GM12878 (cell line): ENCODE measurements around the gene SLC12A6. TPM values are rescaled to one million over a fixed set of nuclear protein-coding genes. Genes with fewer than 3 reads are reported as not detected.

Experiments
- ATAC-seq: fragments of 200-7000 bp; cut with Tn5 transposase; 3 replicates; pipeline ENCODE4 v1.9.1; 2020; ENCODE audit warnings: mild to moderate bottlenecking, moderate library complexity
- BruUV-seq: library from RNA; stranded (reverse); fragments of 400-500 nt; replicated peaks from 2 replicates; lab custom pipeline; 2021; lab: Mats Ljungman, UMichigan
- CTCF ChIA-PET: fragments of 300-600 bp; sonication (Branson Sonifier 250); formaldehyde crosslinking; extraction: SDS; loops from one replicate; lab custom pipeline; 2021; ENCODE audit warnings: inconsistent platforms; lab: Yijun Ruan, JAX
- POLR2A ChIA-PET: fragments of 350-600 bp; formaldehyde crosslinking; extraction: SDS; loops from one replicate; lab custom pipeline; 2021; ENCODE audit warnings: inconsistent platforms; lab: Charles Lee
- RAD21 ChIA-PET: fragments of 300-600 bp; sonication (Branson Sonifier 250); formaldehyde crosslinking; loops from one replicate; lab custom pipeline; 2023; ENCODE audit warnings: antibody characterized with exemption; ENCODE audit not compliant: unreplicated experiment; lab: Charles Lee
- SMC1A ChIA-PET: fragments of 300-600 bp; sonication (Branson Sonifier 250); formaldehyde crosslinking; loops from one replicate; lab custom pipeline; 2023; ENCODE audit not compliant: unreplicated experiment, uncharacterized antibody; lab: Charles Lee
- DNase-seq: peaks from one replicate; pipeline ENCODE4 v3.0.0-alpha.2; 2011; ENCODE audit warnings: low read depth, low spot score
- FAIRE-seq: peaks from 3 replicates; lab custom pipeline; 2011; peaks lifted over from hg19 to GRCh38; lab: Jason Lieb, UNC
- H2AFZ ChIP-seq: 2 replicates; pipeline ENCODE4 v1.6.0; 2011; ENCODE audit warnings: low read depth, low read length, control low read depth; ENCODE audit not compliant: control insufficient read depth
- H3K27ac ChIP-seq: 2 replicates; pipeline ENCODE4 v1.5.1; 2011; ENCODE audit warnings: control low read depth; ENCODE audit not compliant: control insufficient read depth, insufficient read depth
- H3K27me3 ChIP-seq, 2 experiments: replicated peaks in 1 of 2; 2 replicates each; pipeline versions ENCODE4 v1.6.0 to v1.6.1; 2011; ENCODE audit warnings: low read length in 1 of 2; ENCODE audit not compliant: control insufficient read depth in 2 of 2, insufficient read depth in 2 of 2
- H3K36me3 ChIP-seq, 2 experiments: 2 replicates each; pipeline ENCODE4 v1.5.1; 2011; ENCODE audit warnings: low read length in 1 of 2; ENCODE audit not compliant: control insufficient read depth in 2 of 2, insufficient read depth in 2 of 2
- H3K4me1 ChIP-seq: 2 replicates; pipeline ENCODE4 v1.6.1; 2011; ENCODE audit warnings: mild to moderate bottlenecking, low read length, moderate library complexity, mixed read lengths; ENCODE audit not compliant: control insufficient read depth, insufficient read depth
- H3K4me2 ChIP-seq: 2 replicates; pipeline ENCODE4 v1.6.0; 2011; ENCODE audit warnings: control low read depth; ENCODE audit not compliant: control insufficient read depth, insufficient read depth
- H3K4me3 ChIP-seq: fragments of 200-600 bp; sonication (generic); 2 replicates; pipeline ENCODE4 v1.5.1; 2016
- H3K79me2 ChIP-seq: 2 replicates; pipeline ENCODE4 v1.6.0; 2011; ENCODE audit warnings: low read length; ENCODE audit not compliant: control insufficient read depth, insufficient read depth
- H3K9ac ChIP-seq: 2 replicates; pipeline ENCODE4 v1.8.0; 2011; ENCODE audit warnings: low read length, control low read depth, mixed read lengths; ENCODE audit not compliant: control insufficient read depth, insufficient read depth
- H3K9me3 ChIP-seq: replicated peaks from 3 replicates; pipeline ENCODE4 v1.5.1; 2011; ENCODE audit warnings: mild to moderate bottlenecking, low read length; ENCODE audit not compliant: control insufficient read depth, insufficient read depth
- H4K20me1 ChIP-seq: 2 replicates; pipeline ENCODE4 v1.6.0; 2011; ENCODE audit not compliant: control insufficient read depth, insufficient read depth
- KLF5 ChIP-seq: fragments of 450-650 bp; IDR thresholded peaks from 2 replicates; pipeline ENCODE4 v1.6.1; 2014; ENCODE audit warnings: mild to moderate bottlenecking; ENCODE audit not compliant: partially characterized antibody
- RBBP5 ChIP-seq: fragments of 200-600 bp; sonication (generic); conservative IDR thresholded peaks from 2 replicates; pipeline ENCODE4 v1.6.1; 2016
- SUZ12 ChIP-seq: fragments of 200-600 bp; sonication (generic); IDR thresholded peaks from one replicate; pipeline ENCODE4 v1.6.1; 2018; ENCODE audit warnings: antibody characterized with exemption, mild to moderate bottlenecking; ENCODE audit not compliant: unreplicated experiment
- ZNF24 ChIP-seq: fragments of 450-650 bp; IDR thresholded peaks from 2 replicates; pipeline ENCODE4 v1.6.1; 2017; ENCODE audit warnings: antibody characterized with exemption, mild to moderate bottlenecking
- WGBS: methylation state at CpG from one replicate; pipeline ENCODE4 v1.1.6; 2016; ENCODE audit warnings: low lambda C conversion rate; ENCODE audit not compliant: insufficient replicate concordance, insufficient coverage; ENCODE audit errors: missing lambda C conversion rate; 5-methylcytosine and 5-hydroxymethylcytosine counted together
- in situ Hi-C: fragments of 300-500 bp; cut with MboI; formaldehyde crosslinking; loops from 9 replicates; pipeline ENCODE4 v1.14.3; 2018; ENCODE audit warnings: mixed read lengths
- intact Hi-C: fragments of 100-400 bp; cut with micrococcal nuclease; formaldehyde crosslinking; loops from one replicate; pipeline ENCODE4 v1.14.2; 2022; ENCODE audit not compliant: unreplicated experiment
- polyA plus RNA-seq, 11 experiments: library from polyadenylated mRNA; depleted of rRNA in 4 of 11; unstranded in 6 of 11; stranded (reverse) in 5 of 11; fragments of >200 nt; fragmentation: Nextera tagmentation in 4 of 11; fragmentation: Illumina TruSeq in 1 of 11; extraction: Ambion mirVana in 4 of 11; extraction: Trizol in 1 of 11; gene quantifications; 1 replicate in 1 of 11; 2 replicates in 10 of 11; pipeline versions ENCODE4 v1.2.1 to v1.2.3, GENCODE V29; 2011 to 2016; ENCODE audit warnings: inconsistent platforms in 2 of 11, missing spikeins in 2 of 11, low read depth in 1 of 11
- total RNA-seq, 4 experiments: library from RNA; depleted of rRNA in 3 of 4; stranded (reverse); fragments of >200 nt in 3 of 4; fragmentation: Illumina TruSeq in 1 of 4; extraction: Trizol in 1 of 4; gene quantifications; 2 replicates each; pipeline versions ENCODE4 v1.2.1 to v1.2.3, GENCODE V29; 2013 to 2021
- TF ChIP-seq, protein P1 (sequence below): fragments of 450-650 bp; IDR thresholded peaks from 2 replicates; pipeline ENCODE4 v1.6.1; 2018; ENCODE audit warnings: mild to moderate bottlenecking, low read depth, moderate library complexity; ENCODE audit not compliant: partially characterized antibody

Gene SLC12A6
- total and polyA plus RNA-seq, 10 of the 15 experiments (the other 5 are each of a cell fraction or from before 2014, with no cell fraction given) = 4.7 to 94.4 (median 34.2) TPM

DNA sequence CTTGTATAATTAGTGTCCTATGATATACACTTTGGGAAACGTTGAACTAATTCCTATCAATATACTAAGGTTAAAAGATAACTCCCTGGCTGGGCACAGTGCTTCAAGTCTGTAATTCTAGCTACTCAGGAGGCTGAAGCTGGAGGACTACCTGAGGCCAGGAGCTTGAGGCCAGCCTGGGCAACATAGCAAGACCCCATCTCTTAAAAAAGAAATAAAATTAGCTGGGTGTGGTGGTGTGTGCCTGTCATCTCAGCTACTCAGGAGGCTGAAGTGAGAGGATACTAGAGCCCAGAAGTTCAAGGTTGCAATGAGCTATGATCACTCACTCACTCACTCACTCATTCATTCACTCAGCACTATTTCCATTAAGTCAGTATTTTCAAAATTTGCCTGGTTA lies 55.2 kb downstream of the SLC12A6 start:
- ATAC-seq (no peak), FAIRE-seq (no peak), DNase-seq (no peak)
- Histone ChIP-seq H3K79me2 (peaks cover 27% of the 10 kb centered on the region), H3K4me3 (no peak overlapping the region), H3K27ac (no peak overlapping the region), H3K4me2 (no peak overlapping the region), H4K20me1 (no peaks in the 10 kb centered on the region), H3K4me1 (no peaks in the 10 kb centered on the region), H3K9ac (no peak overlapping the region), H3K36me3 (peaks cover 0 to 4% of the 10 kb centered on the region in 2 experiments; a peak in 1 of 4 replicates), H3K27me3 (no peaks in the 10 kb centered on the region), H2AFZ (no peak overlapping the region), H3K9me3 (no peaks in the 10 kb centered on the region; the same call in 2 of the 3 replicates)
- RAD21 ChIA-PET = no interaction called here
- intact Hi-C loops = no loop called here
- CTCF ChIA-PET = interaction anchor here (0.9 to 1.3 kb wide), 2 partner anchors 24 to 56 kb away, joined by 3 read pairs; no protein-coding TSS in a partner anchor
- BruUV-seq = no TSS peak
- in situ Hi-C loops = no loop called here
- SMC1A ChIA-PET = interaction anchor here (0.7 to 1.7 kb wide), 4 partner anchors 31 to 45 kb away, joined by 3 to 4 read pairs (median 4); no protein-coding TSS in a partner anchor
- no peak for TF ChIP-seq KLF5
- POLR2A ChIA-PET = interaction anchor here (0.5 to 0.7 kb wide), 3 partner anchors 27 to 82 kb away, joined by 3 to 5 read pairs (median 3); no protein-coding TSS in a partner anchor
- 100% methylated on average over 1 of the region's 1 CpG for WGBS

- H3K27me3 ChIP-seq = no peaks in the 10 kb centered on the region
- no peak overlapping the region for H2AFZ ChIP-seq
- FAIRE-seq (no peak), ATAC-seq (no peak), DNase-seq (no peak)
- intact Hi-C loops (no loop called here), in situ Hi-C loops (no loop called here)
- RAD21 ChIA-PET = interaction anchor here (0.8 kb wide), 1 partner anchor 86 kb away, joined by 3 read pairs; no protein-coding TSS in a partner anchor
- no peaks in the 10 kb centered on the region for H3K4me1 ChIP-seq
- no TSS peak for BruUV-seq
- H3K4me2 ChIP-seq = no peak overlapping the region
- H4K20me1 ChIP-seq = no peaks in the 10 kb centered on the region
- POLR2A ChIA-PET = no interaction called here
- SMC1A ChIA-PET = interaction anchor here (1.0 to 1.9 kb wide), 3 partner anchors 9 to 38 kb away, joined by 3 to 4 read pairs (median 3); no protein-coding TSS in a partner anchor
- no peak overlapping the region for H3K9ac ChIP-seq
- H3K9me3 ChIP-seq = no peaks in the 10 kb centered on the region; the same call in 2 of the 3 replicates
- CTCF ChIA-PET = interaction anchor here (1.8 kb wide), 1 partner anchor 39 kb away, joined by 6 read pairs; no protein-coding TSS in a partner anchor
- TF ChIP-seq ZNF24 (no peak), RBBP5 (no peak), SUZ12 (no peak)
- TF ChIP-seq, protein P1, sequence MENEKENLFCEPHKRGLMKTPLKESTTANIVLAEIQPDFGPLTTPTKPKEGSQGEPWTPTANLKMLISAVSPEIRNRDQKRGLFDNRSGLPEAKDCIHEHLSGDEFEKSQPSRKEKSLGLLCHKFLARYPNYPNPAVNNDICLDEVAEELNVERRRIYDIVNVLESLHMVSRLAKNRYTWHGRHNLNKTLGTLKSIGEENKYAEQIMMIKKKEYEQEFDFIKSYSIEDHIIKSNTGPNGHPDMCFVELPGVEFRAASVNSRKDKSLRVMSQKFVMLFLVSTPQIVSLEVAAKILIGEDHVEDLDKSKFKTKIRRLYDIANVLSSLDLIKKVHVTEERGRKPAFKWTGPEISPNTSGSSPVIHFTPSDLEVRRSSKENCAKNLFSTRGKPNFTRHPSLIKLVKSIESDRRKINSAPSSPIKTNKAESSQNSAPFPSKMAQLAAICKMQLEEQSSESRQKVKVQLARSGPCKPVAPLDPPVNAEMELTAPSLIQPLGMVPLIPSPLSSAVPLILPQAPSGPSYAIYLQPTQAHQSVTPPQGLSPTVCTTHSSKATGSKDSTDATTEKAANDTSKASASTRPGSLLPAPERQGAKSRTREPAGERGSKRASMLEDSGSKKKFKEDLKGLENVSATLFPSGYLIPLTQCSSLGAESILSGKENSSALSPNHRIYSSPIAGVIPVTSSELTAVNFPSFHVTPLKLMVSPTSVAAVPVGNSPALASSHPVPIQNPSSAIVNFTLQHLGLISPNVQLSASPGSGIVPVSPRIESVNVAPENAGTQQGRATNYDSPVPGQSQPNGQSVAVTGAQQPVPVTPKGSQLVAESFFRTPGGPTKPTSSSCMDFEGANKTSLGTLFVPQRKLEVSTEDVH = no peak
- peaks cover 33% of the 10 kb centered on the region for H3K79me2 ChIP-seq
- no peak overlapping the region for H3K27ac ChIP-seq
- peaks cover 0 to 4% of the 10 kb centered on the region in 2 experiments; a peak in 1 of 4 replicates for H3K36me3 ChIP-seq
- no peak overlapping the region for H3K4me3 ChIP-seq
- WGBS = 73% methylated on average over 4 of the region's 4 CpGs
Observed at GRCh38 chr15:34280193-34280592, 57.4 kb downstream of the SLC12A6 start.
